GM19452 (cell line): ENCODE data around the gene TMEM51.

Experiments used
- ATAC-seq: cut with Tn5 transposase; IDR thresholded peaks from one replicate; pipeline ENCODE4 v1.9.1; 2021; ENCODE audit not compliant: unreplicated experiment

TMEM51 gene

DNA sequence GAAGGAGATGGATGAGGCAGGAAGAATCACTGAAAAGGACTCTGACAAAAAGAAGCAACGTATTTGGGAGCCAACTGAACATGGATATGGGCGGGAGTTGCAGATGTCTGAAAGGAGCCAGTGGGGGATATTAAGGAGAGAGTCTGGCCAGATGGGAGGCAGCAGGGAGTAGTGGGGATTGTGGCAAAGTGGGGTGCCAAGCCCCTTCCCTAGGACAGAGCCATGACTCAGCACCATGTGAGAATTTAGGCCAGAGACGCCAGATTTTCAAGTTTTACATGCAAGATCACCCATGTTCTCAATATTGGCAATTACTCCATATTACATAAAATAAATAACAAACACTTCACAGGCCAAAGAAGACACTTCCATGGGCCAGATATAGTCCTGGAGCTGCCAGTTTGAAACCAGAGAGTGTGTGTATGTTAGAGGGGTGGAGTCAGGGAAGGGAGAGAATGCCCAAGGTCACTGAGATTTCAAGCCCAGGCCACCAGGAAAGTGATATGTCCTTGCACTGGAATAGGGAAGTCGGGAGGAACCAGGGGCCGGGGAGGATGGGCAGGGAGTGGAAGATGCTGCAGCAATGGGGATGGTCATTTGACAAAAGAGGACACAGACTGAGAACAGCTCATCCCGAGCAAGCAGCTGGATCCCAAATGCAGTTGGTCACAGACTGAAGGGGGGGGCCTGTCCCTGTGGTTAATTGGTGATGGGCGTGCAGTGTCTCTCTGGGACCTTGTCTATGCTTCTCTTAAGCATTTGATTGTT lies 23.5 kb downstream of the TMEM51 start:
- no peak for ATAC-seq

DNA sequence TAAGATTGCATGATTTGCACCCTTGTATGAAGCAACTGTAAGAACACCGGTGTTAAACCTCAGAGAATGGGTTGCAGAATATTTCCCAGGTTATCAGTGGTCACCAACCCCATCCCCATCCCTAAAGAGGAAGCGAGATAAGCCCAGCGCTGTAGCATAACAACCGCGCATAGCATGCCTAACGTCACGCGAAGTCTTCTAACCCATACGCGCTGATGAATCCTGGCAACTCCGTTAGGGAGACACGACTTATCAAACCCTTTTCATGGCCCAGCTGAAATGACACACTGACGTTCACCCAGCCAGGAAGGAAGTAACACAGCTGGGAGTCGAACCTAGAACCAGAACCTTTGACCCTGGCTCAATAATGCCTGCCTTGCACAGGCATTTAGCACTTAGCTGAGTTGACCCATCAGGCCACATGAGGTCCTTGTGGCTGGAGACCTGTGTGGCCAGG lies 24.2 kb downstream of the TMEM51 start:
- ATAC-seq, result no peak

DNA sequence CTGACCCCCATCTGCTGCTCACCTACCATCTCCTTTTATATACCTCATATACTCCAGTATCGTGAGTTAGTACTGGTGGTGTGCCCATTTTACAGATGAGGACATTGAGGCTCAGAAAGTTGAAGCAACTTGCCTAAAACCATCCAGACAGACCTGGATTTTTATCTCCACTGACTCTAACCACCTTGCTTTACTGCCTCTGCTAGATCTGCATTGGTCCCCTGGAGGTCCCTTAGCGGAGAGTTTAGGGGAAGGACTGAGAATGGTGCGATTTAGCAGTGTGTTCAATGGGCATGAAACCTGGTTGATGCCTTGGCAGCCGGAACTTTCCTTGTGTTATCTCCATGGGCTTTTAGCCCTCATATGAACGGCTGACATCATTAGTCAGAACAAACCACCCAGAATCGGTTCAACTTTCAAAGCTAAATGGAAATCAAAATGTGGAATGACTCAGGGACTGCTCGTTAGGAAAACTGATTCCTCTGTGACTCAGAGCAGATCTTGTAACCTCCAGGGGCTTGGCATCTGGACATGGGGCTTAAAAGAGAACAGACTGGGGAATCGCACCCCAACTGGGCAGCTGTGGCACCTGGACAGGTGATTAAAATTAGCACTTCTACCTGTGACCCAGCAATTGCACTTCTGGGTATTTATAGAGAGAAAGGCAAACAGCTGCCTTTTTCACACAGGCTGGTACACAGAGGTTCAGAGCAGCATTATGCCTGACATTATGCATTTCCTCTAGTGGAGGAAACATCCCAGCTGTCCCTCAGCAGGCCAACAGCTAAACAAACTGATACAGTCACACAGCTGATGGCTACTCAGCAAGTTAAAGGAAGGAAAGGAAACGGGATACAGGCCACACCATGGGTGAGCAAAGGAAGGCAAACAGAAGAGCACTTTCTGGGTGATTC lies 25.3 kb downstream of the TMEM51 start:
- no peak for ATAC-seq

DNA sequence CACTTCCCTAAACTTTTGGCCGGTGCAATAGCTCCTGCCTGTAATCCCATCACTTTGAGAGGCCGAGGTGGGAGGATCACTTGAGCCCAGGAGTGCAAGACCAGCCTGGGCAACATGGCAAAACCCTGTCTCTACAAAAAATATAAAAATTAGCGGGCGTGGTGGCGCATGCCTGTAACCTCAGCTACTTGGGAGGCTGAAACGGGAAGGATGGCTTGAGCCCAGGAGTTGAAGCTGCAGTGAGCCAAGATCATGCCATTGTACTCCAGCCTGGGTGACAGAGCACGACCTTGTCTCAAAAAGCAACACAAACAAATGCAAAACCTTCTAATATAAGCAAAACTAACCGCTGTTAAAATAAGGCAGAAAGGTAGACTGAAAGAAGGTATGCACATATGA lies 25.9 kb downstream of the TMEM51 start:
- ATAC-seq, result no peak

DNA sequence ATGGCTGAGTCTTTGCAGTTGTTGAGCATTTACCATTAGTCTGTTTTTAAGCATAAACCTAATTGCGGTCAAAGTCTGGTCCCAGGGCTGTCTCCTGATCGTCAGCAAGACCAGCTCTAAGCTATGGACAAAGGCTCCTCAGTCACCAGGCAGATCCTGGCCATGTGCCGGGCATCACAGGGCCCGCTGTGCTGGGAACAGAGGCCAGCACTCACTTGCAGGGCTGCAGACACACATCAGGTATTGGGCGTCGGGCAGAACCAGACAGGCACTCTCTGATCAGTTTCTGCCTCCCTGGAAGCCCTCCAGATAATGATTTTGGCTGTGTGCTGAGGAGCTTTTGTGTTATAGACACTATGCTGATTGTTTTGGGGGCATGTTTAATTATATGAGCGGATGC lies 26.6 kb downstream of the TMEM51 start:
- ATAC-seq, result no peak

DNA sequence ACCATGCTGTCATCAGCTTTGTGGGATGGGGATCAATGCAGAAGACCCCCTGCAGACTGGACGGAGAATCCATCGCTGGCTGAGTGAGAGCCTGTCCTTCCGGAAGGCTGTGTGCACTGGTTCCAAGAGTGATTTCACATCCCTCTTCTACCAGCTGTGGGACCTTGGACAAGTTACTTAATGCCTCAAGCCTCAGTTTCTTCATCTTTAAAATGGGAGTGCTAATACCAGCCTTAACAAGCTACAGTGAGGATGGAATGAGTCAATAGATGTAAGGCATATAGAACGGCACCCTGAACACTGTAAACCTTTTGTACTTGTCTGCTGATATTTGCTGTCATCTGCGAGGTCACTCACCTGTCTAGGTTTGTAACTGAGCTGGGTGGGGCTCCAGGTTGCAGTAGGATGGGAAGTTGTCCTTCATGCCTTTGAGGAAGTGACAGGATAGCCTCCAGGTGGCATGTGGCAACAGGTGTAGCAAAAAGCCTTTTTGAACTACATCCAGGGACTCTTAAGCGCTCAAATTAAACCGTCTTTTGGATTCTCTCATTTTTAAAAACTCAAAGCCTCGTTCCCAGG lies 27.5 kb downstream of the TMEM51 start:
- no peak for ATAC-seq

DNA sequence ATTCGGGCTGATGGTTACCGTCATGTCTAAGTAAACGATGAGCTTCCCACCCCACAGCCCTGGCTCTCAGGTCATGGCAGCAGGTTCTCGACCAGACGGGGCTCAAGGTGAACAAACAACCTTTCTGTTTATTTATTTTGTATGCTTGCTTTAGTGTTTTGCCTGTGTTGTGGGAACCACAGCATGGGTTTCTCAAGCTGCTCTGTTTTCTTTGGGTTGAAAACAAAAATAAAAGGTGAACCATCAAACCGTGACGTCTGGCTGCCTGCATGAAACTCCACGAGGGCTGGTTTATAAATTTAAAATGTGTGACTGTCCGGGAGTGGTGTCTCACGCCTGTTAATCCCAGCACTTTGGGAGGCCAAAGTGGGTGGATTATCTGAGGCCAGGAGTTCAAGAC lies 28.0 kb downstream of the TMEM51 start:
- no peak for ATAC-seq

DNA sequence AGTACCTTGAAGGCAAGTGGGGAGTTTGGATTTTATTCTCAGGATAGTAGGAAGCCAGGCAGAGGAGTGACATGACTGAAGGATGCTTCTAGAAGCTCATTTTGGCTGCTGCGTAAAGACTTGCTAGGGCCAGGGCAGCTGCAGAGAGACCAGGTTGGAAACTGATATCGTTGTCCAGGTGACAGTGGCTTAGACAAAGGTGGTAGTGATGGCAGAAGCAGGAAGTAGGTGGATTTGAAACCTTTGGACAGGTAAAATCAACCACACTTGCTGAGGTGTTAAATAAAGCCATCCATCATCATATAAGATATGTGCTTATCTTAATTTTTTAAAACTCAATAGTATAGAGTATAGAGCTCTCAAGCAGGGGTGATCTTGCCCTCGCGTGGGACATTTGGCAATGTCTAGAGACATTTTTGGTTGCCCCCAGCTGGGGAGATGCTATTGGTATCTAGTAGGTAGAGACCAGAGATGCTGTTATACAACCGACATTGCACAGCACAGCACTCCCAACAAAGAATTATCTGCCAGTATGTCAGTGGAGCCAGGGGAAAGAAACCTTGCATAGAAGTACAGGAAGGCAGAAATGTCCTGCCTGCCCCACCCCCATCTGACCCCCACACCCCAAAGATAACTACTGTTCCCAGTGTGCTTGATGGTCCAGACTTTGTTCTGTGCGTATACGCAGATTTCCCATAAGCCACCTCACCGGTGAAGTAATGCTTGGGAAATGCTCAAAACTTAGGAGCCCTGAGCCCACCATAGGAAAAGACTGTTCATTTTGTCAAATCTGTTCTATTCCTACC lies 31.1 kb downstream of the TMEM51 start:
- no peak for ATAC-seq

DNA sequence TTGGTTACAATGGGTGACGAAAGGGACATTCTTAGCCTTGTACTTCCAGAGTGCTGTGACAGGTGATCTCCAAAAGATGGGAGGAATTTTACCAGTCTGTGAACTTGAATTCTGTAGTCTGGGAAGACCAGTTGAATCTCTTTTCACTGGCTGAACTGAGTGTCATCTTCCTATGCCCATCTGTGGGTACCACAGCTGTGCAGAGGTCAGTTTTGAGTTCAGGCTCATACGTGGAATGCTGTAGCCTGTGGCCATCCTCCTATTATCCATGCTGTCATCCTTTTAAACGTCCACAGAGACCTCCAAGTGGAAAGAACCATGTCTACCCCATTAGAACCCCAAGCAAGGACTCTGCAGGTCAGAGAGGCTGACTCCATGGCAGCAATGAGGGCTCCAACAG lies 32.1 kb downstream of the TMEM51 start:
- no peak for ATAC-seq

DNA sequence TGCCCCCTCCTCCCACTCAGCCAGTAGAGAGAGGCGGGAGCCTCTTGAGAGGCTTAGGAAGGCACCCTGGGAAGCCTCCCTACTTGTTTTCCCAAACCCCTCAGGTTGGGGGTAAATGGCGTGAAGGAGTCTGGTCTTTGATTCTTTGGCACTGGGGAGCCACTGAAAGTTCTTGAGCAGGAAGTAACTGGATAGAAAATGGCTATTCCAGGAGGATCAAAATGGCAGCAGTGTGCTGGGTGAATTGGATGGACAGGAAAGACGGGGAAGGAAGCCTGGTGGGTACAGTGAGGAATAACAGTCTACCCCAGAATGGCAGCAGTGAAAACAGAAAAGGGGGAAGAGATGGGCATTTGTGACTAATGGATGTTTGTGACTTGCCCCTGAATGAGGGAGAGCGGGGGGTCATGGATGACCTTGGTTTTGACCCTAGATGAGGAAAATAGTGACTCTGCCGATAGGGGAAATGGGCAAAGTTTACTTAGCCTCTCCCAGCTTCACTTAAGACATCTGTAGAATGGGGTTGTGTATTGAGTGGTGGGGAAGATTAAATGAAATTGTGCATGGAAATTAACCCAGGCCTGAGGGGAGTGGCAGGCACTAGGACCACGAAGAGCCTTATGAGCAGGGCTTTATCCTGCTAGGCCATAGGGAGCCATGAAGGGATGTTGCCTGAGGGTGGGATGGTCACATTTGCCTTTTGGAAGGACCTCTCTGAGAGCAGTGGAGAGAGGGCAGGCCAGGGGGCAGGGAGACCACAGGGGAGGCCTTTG lies 32.7 kb downstream of the TMEM51 start:
- no peak for ATAC-seq

DNA sequence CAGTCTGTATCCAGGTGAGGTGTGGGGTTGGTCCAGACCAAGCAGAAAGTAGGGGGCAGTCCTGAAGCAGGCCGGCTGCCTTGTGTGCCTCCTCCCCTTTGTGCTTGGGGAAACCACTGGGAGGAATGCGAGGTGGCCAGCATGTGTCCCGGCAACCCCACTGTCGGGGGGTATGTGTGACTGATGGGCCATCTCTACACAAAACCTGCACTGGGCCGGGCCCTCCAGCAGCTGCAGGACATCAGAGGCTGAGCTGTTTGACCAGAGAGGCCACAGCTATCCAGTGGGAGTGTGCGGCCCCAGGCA lies 33.3 kb downstream of the TMEM51 start:
- no peak for ATAC-seq

DNA sequence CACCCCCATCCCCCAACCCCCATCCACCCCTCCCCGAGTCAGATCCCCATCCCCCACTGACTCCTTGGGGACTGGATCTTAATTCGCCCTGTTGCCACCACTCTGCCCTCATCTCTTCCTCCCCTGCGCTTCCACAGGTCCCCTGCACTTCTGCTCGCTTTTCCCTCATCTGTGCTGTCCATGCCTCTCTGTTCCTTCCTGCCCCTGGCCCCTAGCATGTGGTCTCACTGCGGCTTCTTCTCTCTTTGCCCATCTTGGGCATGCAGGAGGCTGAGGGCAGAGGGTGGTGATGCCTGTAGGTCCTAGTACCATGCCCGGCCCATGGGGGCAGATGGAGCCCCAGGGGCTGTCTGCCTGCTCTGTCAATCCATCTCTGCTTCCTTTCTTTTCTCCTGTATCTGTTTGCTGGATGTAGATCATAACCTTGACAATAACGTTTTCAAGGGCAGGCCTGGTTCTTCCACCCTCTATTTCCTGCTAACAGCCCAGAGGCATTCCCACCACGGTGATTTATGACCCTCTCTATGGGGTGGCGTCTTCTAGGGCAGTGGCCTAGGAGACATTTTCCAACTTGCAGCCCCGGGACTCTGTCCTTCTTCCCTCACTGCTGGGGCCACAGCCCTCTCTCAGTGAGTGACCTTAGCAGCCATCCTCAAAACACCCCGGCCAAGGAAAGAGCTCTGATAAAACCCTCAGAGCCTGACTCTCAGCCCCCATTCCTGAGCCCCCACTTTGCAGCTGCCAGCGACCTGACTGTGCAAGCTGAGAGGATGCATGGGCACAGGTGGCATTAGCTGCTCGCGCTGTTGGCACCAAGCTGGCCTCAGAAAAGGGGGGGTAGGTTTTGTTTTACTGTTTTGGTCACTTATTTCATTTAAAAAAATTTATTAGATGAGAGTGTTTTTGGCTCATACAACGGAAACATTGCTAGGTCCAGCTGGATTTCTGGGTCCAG lies 33.9 kb downstream of the TMEM51 start:
- no peak for ATAC-seq

DNA sequence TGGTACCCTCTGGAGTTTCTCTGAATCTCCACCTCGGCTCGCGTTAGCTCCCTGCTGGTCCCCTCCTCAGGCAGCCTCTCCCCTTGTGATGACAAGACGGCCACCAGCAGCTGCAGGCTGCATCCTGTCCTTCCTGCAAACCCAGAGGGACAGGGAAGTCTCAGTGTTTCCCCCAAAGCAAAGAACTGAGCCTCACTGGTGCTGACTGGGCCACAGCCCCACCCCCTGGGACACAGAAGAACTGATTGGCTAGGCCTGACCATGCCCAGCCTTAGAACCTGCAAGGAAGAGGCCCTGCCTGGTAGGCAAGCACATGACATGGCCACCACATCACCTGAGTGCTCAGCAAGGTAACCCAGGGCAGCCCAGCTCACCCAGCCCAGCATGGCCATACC lies 34.6 kb downstream of the TMEM51 start:
- no peak for ATAC-seq

DNA sequence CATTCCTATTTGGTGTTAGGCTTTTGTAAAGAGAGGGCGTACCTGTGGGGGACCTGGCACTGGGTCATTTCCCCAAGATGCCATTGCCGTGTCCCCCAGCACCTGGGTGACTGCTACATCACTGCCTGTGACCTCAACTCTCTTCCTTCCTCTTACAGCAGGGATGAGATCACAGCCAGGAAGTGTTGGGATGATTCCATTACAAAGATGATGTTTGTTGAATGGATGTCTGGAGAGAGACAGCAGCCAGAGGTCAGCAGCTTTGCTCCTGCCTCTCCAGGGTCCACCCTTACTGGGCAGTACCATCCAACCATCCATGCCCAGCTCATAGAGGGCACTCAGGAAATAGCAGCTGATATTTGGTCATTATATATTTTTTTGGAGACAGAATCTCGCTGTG lies 35.1 kb downstream of the TMEM51 start:
- no peak for ATAC-seq

DNA sequence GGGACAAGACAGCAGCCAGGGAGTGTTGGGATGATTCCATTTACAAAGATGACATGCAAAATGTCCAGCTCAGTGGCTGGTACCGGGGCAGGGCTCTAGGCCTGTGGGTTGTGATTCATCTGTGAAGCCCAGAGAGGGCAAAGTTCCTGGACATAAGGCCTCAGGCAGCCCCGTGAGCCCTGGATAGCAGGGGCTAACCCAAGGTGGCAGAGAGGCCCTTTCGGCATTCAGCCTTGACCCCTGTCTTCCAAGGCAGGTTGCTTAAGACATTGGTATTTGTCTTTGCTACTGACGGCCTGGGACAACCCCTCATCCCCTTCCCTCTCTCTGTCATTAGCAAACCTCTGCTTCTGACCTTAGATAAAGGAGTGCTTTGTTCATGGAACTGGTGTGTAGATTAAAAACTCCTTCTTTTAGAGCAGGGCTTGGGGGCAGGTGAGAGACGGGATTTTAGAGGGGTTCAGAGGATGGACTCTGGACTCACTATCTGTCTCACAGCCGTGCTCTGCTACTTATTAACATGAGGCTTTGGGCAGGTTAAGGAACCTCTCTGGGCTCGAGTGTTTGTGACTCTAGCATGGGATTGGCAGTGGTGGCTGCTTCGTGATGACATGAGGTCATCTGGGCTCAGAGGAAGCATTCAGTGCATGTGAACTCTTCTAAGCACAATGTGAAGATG lies 36.3 kb downstream of the TMEM51 start:
- ATAC-seq, result no peak

DNA sequence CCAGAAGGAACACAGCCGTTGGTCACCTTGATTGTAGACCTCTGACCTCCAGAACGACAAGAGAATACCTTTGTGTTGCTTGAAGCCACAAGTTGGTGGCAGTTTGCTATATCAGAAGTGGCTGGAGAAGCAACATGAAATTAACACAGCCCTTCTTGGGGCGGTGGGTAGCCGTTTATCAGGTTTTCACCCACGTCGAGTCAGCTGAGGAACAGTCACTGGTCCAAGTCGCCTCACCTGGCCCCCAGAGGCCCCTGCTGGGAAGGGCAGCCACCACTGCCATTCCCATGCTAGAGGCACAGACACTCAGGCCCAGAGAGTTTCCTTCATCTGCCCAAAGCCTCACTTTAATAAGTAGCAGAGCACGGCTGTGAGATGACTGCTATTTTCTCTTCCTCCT lies 37.7 kb downstream of the TMEM51 start:
- ATAC-seq, result no peak

DNA sequence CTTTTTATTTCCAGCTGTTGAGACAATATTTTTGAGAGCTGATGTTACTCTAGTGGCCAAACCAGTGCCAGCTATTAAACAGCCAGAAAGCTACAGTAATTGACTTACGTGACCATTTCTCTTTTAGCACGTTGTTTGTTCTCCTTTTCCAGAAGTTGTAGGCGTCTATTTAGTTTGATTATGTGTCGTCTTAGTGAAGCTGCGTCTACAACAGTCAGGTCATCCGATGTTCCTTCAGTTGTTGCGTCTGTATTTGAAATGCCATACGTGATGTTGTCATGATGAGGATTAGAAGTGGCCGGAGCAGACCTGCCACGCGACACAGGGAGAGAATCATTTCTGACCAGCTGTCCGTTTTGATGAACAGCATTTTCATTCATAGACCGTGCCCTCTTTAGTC lies 38.2 kb downstream of the TMEM51 start:
- no peak for ATAC-seq

DNA sequence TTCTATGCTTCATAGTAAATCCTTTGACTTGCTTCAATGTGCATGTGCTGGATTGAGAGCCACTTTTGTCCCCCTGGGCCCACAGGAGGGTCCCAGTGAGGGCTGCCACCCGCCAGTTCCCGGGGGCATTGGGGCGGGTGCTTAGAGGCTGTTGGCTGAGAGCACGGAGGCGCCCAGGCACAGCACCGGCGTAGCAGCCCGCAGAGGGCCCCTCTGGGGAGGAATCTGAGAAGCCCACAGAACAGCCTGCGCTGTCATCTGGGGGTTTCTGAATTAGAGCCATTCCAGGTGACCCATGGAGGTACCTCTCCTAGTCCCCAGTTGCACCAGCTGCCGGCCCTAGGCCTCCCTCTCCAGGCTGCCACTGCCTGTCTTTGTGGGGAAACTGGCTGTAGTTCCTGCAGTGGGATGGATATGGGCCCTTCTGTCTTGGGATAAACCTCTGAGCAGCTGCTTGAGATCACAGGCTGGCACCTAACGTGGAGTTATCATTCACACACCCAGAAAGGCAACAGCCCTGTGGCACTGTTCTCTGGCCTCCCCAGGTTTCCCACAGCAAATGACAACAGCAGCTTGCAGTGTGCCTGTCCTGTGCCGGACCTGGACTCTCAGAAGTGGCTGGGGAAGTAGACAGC lies 39.5 kb downstream of the TMEM51 start:
- no peak for ATAC-seq
